SK-N-MC (cell line): ENCODE data around the gene SPRED3.

ENCODE experiments used
- EZH2 ChIP-seq: fragments of 200-600 bp; sonication (generic); IDR thresholded peaks from one replicate; pipeline ENCODE4 v1.6.1; 2017; ENCODE audit warnings: antibody characterized with exemption
- POLR2AphosphoS5 ChIP-seq: IDR thresholded peaks from 2 replicates; pipeline ENCODE4 v1.6.1; 2012; ENCODE audit warnings: mild to moderate bottlenecking, low read depth, low read length, borderline replicate concordance

GRCh38 chr19:38378866-38379265, 9.6 kb upstream of the SPRED3 start:
- no peak for TF ChIP-seq EZH2
- TF ChIP-seq POLR2AphosphoS5: no peak
